ENCODE data around the gene GABRA1.

The GABRA1 gene

GRCh38 chr5:161925960-161926359 is 78.0 kb downstream of the GABRA1 start:
- in situ Hi-C loops (cut with HindIII; ENCODE audit: low pct_ligation_motif_present, low sequenced_read_pairs): no loop called here
- Histone ChIP-seq H3K36me3 (replicated peaks) (no peaks in the 10 kb centered on the region), H3K4me3 (ENCODE audit: low read depth, low read length) (no peak overlapping the region), H3K27ac (no peak overlapping the region), H3K27me3 (replicated peaks) (no peaks in the 10 kb centered on the region)
- no peak for DNase-seq
- TF ChIP-seq CTCF (IDR thresholded peaks at IDR 0.05; ENCODE audit: low read depth, low read length, missing control alignments): no peak

GRCh38 chr5:161934486-161934885 is 86.6 kb downstream of the GABRA1 start:
- H3K27me3 ChIP-seq (replicated peaks): no peaks in the 10 kb centered on the region
- TF ChIP-seq CTCF (IDR thresholded peaks at IDR 0.05; ENCODE audit: low read depth, low read length, missing control alignments): no peak
- no peak overlapping the region for H3K4me3 ChIP-seq (ENCODE audit: low read depth, low read length)
- no peak for DNase-seq
- in situ Hi-C loops (cut with HindIII; ENCODE audit: low pct_ligation_motif_present, low sequenced_read_pairs): no loop called here
- no peaks in the 10 kb centered on the region for H3K36me3 ChIP-seq (replicated peaks)
- H3K27ac ChIP-seq: no peak overlapping the region

GRCh38 chr5:161944974-161945373 is 97.1 kb downstream of the GABRA1 start:
- H3K27ac ChIP-seq: no peak overlapping the region
- in situ Hi-C loops (cut with HindIII; ENCODE audit: low pct_ligation_motif_present, low sequenced_read_pairs): no loop called here
- H3K4me3 ChIP-seq (ENCODE audit: low read depth, low read length): no peak overlapping the region
- no peaks in the 10 kb centered on the region for H3K27me3 ChIP-seq (replicated peaks)
- H3K36me3 ChIP-seq (replicated peaks): no peaks in the 10 kb centered on the region
- no peak for DNase-seq
- no peak for TF ChIP-seq CTCF (IDR thresholded peaks at IDR 0.05; ENCODE audit: low read depth, low read length, missing control alignments)

- DNase-seq: no peak
- TF ChIP-seq CTCF (IDR thresholded peaks at IDR 0.05; ENCODE audit: low read depth, low read length, missing control alignments): no peak
- Histone ChIP-seq H3K27me3 (replicated peaks) (no peaks in the 10 kb centered on the region), H3K36me3 (replicated peaks) (no peaks in the 10 kb centered on the region), H3K27ac (no peak overlapping the region), H3K4me3 (ENCODE audit: low read depth, low read length) (no peak overlapping the region)
- in situ Hi-C loops (cut with HindIII; ENCODE audit: low pct_ligation_motif_present, low sequenced_read_pairs): no loop called here
Measured at GRCh38 chr5:161946911-161947310, 99.0 kb downstream of the GABRA1 start.

Measured in brain microvascular endothelial cell (primary cell).